Measurements from ENCODE around the gene PGGHG.

Gene PGGHG

GRCh38 chr11:344836-345578 lies 56.1 kb downstream of the PGGHG start:
- no peak for TF ChIP-seq CTCF (IDR thresholded peaks at IDR 0.05; ENCODE audit: borderline replicate concordance, control extremely low read depth, extremely low read depth, insufficient read depth, missing control alignments)
- in situ Hi-C loops (cut with MboI; ENCODE audit: low sequenced_read_pairs, unreplicated experiment), result no loop called here
- no peak for DNase-seq (ENCODE audit: low spot score)

All from GM13976 (cell line).